GM20431 (cell line): ENCODE results near the gene DSEL.

Source experiments
- in situ Hi-C: fragments of 300-500 bp; cut with MseI, MboI; formaldehyde crosslinking; loops from one replicate; pipeline ENCODE4 v1.15.0; 2020; ENCODE audit warnings: low sequenced_read_pairs; ENCODE audit not compliant: unreplicated experiment

Gene DSEL

DNA sequence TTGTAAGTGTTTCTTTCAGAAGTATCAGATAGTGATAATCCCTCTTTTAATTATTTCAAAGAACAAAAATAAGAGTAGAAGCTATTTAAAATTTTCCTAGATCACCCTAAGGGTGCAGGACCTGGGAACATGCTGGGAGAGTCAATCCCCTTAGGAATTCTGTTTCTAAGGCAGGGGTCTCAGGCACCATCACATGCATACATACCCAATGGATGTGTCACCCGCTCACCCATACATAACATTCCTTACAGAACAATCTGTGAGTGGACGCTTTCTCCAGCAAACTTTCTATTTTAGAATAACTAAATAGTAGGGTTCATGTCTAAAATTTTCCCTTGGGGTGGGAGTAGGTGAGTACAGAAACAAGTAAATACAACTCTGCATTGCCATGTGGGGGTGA is 8.4 kb downstream of the DSEL start:
- in situ Hi-C loops = no loop called here

DNA sequence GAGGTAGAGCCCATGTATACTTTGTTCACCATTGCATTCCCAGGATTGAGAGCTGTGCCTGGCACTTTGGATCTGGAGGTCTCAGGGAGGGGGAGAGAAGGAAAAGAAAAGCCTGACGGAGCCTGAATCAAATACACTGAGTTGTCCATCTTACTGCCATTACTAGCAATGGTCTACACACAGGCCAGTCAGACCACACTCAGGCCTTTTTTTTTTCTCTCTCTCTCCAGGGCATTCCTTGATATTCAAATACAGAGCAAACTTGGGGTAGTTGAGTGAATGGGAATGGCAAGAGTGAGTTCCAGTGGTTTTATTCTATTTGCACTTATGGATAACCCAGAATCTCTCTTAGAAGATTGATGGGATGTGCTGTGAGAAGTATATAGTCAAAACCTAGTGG is 11.8 kb downstream of the DSEL start:
- in situ Hi-C loops = no loop called here

DNA sequence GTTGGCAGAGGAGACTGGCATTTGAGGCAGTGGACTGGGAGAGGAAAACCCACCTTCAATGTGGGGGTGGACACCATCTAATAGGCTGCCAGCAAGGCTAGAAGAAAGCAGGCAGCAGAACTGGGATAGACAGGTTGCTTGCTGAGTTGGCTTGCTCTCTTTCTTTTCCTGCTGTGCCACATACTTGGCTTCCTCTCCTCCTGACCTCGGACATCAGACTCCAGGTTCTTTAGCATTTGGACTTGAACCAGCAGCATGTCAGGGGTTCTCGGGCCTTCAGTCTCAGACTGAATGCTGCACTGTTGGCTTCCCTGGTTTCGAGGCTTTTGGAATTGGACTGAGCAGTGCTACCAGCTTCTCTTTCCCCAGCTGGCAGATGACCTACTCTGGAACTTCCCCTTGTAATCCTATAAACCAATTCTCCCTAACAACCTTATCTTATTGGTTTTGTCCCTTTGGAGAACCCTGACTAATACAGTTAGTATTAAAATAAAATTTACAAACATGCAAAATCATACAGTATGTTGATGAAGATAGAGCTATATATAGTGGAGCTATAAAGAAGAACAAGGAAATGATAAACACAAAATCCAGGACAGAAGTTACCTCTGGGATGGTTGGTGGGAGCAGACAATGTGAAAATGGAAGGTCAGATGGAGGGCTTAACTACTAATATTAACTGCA is 15.9 kb downstream of the DSEL start:
- in situ Hi-C loops = no loop called here

DNA sequence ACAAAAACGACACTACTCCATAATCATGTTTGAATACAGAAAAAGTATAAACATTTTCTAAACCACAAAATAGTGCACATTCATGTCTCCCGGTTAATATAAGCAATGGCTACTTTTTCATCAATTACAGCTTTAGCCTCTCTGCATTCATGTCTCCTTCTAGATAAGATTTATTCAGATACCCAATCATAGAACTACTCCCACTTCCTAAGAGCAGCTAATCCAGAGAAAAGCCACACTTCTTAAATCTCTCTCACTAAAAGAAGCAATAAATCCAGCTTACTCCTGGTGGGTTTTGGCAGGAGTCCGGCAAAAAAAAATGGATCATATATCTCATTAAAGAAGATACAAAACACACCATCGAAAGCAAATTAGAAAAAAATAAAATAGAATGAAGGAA is 20.1 kb downstream of the DSEL start:
- in situ Hi-C loops = no loop called here

DNA sequence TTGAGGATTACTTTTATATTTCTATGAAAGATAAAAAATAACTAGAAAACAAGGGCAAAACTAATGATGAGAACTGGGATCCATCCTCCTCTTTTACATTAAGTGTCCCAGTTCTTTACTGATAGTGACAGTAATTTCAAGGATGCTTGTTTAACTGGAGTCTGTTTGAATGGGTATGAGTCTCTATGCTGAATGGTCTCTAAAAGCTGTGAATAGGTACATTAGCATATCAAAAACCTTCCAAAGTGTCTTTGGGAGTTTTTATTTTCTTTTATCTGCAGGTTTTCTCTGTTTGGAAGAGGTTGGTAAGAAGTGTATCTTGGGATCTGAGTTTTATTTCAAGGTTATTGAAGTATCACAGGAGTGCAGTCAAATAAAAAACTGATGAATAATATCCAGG is 30.0 kb downstream of the DSEL start:
- in situ Hi-C loops = no loop called here

DNA sequence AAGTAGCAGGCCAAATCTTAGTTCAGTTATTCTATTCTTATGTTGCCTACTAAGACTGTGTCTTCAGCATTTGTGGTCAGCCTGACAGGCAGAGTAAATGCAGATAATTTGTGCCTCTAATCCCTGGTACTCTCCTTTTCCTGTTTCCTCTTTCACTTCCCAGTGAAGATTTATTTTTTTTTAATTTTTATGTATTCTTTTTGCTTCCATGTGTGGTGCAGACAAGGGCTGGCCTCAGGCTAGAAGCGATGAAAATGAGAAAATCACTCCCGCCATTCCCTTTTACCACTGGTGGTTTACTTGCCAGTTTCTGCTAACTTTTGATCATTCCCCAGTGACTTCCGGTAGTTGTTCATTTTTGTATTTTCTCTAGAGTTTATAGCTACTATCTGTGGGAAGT is 30.9 kb downstream of the DSEL start:
- in situ Hi-C loops = no loop called here

DNA sequence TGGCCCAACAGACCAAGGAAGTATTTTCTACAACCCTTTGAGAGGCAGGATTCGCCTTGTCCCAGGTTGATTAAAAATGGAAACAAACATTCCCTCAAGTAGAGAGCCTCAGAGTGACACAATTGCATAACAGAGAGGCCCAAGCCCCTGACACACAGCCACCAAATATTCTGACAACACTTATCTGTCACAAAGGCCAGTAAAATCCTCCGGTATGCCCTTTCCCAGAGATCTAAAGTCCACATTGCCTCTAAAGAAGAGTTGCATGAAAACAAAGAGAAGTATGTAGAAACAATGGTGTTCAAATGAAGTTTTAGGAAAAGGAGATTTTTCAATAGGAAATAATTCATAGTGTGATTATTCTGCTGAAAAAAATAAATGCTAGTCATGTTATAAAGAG is 32.1 kb downstream of the DSEL start:
- in situ Hi-C loops = no loop called here

DNA sequence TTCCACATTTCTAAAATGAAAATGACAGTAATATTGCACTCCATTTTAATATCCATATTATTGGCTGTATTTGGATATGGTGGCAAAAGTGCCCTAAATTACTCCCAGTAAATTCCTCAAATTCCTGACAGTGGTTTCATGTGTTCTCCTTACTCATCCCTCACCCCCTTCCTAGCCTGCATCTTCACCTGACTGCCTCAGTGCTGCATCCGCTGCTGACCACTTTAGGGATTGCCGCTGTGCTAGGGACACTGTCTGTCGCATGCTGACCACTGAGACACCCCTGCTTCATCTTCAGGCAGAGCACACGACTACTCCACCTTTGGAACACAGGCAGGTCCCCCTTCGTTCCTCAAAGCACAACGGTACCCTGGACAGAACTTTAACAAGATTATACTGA is 32.6 kb downstream of the DSEL start:
- in situ Hi-C loops = no loop called here

DNA sequence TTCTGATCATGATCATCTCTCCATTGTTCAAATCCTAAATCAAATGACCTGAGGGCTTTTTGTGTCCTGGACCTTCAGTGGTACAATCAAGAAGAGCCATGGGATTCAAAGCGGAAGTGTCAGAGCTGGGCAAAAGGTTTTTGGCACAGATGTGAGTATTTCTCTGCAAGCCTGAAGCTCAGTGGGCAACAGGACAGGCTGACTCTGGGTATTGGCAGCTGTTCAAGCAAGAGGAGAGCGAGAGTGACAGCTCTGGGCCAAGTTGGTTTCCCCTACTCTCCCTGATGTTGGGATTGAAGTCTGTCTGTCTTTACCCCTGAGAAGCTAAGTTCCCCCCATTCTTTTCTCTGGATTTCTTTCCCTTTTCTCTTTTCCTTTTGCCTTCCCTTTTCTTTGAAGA is 33.3 kb downstream of the DSEL start:
- in situ Hi-C loops = no loop called here

DNA sequence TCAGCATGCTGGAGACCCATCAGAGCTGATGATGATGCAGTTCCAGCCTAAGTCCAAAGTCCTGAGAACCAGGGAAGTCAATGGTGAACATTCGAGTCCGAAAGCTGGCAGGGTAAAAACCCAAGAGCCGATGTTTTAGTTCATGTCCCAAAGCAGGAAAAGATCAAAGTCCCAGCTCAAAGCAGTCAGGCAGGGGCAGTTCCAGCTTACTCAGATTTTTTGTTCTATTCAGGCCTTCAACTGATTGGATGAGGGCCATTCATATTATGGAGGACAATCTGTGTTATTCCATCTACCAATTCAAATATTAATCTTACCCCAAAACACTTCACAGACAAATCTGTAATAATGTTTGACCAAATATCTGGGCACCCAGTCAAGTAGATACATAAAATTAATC is 38.3 kb downstream of the DSEL start:
- in situ Hi-C loops = no loop called here

DNA sequence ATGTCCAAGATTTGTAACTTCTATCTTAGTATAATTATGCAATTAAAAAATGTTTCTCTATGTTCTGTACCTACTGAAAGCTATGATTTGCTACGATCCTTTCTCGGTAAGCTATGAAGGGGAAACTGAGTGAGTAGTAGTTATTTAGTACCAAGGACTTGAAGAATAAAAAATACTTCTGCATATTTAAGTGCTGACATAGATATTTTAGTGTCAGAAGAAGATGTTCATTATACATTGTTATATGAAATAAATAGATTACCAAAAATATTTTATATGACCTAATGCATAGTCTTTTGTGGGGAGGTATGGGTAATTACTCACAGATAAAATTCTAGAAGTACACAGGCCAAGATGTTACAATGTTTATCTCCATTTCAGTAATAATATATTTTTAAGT is 39.0 kb downstream of the DSEL start:
- in situ Hi-C loops = no loop called here

DNA sequence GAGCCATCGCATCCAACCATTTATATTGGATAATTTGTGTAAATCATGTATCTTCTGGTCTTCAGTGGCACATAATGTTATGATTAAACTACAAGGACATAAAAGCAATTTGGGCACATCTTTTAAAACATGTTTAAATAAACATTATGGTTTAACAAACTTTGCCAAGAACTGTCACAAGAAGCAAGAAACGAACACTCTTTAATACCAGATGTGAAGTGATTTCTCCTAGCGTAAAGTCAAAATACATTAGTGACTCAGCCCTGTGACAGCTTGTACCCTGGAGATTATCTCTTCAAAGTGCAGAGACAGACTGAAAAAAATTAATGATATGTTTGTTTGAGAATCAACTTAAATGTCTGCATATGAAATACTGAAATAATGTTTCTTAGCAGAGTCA is 39.9 kb downstream of the DSEL start:
- in situ Hi-C loops = no loop called here

DNA sequence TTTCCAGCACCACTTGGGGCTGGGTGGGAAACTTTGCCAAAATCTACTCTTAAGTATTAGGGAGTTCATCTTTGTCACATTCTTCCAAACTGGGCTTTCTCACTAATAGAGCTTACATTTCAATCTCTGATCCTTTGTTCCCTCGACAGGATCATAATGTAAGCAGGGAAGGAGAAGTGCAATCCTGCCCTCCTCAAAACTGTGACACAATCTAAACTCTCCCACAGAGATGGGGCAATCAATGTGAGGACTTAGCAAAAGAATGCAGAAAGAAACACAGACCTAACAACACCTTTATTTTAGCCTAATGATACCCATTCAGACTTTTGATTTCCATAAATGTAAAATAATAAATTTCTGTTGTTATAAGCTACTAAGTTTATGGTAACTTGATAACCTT is 40.8 kb downstream of the DSEL start:
- in situ Hi-C loops = no loop called here

DNA sequence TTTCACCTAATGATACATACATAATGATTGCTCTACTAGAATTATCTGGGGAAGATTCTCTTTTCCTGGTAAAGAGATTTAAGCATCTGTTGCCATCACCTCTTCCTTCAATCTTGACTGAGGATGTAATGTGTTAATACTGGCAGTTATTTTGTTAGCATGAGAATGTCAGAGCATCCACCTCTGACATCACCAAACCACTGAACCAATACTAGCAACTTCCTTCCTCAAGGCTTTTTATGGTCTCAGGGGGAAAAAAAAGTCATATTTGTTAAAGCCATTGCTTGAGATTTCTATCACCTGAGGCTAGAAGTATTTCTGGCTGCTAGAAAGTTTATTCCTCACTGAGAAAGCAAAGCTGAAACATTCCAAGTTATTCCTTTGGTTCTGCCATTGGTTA is 48.5 kb downstream of the DSEL start:
- in situ Hi-C loops = no loop called here

DNA sequence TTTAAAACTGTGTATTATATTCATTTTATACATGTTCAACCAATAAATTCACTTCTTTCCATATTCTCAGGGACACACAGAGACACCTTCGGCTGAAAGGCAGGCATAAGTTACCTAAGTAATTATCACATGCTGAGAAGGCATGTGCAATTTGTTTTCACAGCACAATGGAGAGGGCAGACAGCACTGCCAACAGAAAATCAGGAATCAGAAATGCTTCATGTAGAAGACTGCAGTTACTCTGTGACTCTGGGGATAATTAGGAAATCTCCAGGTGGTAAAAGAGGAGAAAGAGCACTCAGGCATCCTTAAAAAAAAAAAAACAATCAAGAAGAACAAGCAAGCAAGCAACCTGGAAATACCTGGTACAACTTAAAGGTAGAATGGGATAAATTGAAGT is 49.3 kb downstream of the DSEL start:
- in situ Hi-C loops = no loop called here

DNA sequence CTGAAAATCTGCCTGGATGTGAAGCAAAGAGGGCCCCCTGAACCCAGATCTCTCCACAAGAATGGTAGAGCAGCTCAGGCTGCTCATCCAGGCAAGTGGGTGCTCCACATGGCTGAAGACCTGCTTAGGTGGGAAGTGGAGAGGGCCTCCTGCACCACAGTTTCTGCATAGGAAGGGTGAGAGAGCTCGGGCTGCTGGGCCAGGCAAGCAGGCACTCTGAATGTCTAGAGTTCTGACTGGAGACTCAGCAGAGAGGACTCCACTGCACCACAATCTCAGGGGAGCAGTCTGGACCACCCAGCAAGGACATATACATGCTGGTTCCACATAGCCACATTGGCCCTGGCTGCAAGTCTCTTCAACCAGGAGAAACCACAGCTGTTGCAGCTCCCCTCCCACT is 52.0 kb downstream of the DSEL start:
- in situ Hi-C loops = no loop called here

DNA sequence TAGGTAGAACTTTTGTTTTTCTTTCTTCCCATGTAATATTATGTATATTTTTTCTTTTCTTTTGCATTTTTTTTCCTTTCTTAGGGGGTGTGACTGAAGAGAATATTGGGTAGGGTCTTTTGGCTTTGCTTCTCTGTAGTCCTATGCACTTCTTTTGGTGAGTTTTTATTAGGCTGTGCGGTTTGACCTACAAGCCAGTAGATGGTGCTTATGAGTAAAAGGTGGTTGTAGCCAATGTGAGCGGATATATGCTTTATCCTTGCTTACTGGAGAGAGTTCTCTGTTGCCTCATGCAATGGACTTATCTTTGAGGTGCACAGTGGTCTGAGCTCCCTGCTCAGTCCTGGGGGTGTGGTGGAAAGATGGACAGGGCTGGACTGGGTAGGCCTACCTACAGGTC is 52.7 kb downstream of the DSEL start:
- in situ Hi-C loops = no loop called here

DNA sequence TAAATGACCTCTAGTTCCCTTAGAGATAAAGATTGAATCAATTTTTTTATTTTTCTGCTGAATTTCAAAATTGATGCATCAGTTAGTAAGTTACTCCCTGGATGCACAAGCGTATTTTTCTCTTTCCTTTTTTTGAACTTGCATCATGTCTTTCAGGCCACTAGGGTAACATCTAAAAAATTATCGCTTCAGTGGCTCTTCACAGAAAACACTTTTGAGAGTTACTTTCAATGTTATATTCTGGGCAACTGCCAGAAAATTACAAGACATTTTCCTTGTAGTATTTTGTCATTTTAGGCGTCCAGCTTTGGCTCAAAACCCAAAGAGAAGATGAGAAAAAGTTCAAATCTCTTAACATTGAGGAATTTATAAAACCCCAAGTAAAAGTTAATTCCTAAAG is 59.8 kb downstream of the DSEL start:
- in situ Hi-C loops = no loop called here
